IPS-18c (cell line): ENCODE data around the gene M1AP.
A peak's percentile ranks its signal among the peaks of the same experiment; 100 is the strongest.
"Not testable (repeated sequence)": the region's sequence is repeated elsewhere in the genome, so short reads cannot be mapped to it uniquely, and the experiment has no call there.

Experiments
- H3K4me3 ChIP-seq: 2 replicates; pipeline ENCODE4 v1.7.0; 2013; ENCODE audit warnings: low read depth, mild to moderate bottlenecking, low read length, moderate library complexity; ENCODE audit not compliant: insufficient read depth
- H3K9me3 ChIP-seq: one replicate; pipeline ENCODE4 v1.6.1; 2013; ENCODE audit warnings: mild to moderate bottlenecking, low read length, moderate library complexity; ENCODE audit not compliant: control insufficient read depth, insufficient read depth

M1AP gene

GRCh38 chr2:74668087-74668486 lies 20.0 kb upstream of the M1AP start:
- no peaks in the 10 kb centered on the region for H3K9me3 ChIP-seq
- H3K4me3 ChIP-seq: no peak overlapping the region

GRCh38 chr2:74659462-74659861 lies 11.3 kb upstream of the M1AP start:
- no peak overlapping the region for H3K4me3 ChIP-seq
- no peaks in the 10 kb centered on the region for H3K9me3 ChIP-seq

- no peak overlapping the region for H3K4me3 ChIP-seq
- H3K9me3 ChIP-seq: no peaks in the 10 kb centered on the region
These were observed 10.4 kb upstream of the M1AP start for GRCh38 chr2:74658516-74658915.

DNA sequence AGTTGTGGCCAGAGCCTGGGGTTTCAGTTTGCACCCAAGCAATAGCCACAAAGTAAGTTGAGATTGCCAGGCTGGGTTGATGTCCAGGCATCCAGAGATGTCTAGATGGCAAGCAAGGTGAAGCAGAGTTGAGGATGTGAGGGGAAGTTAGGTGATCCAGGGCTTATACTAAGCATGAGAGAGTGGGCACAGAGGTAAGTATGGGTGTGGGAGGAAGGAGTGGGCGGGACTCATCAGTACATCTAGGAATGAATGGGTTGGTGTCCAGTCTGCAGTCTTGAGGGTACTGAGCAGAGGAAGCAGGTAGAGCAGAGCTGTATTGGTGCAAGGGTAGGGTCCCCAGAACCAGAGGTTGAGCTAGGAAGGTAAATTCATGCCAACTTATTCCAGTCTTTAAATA lies 7.4 kb upstream of the M1AP start:
- H3K9me3 ChIP-seq: no peaks in the 10 kb centered on the region
- no peak overlapping the region for H3K4me3 ChIP-seq

GRCh38 chr2:74653985-74654882 lies 6.1 kb upstream of the M1AP start, which contains the start of gene SEMA4F:
Gene SEMA4F, plus strand, starts transcription at chr2:74654247. Its CDS starts 130 bp downstream, at chr2:74654377.
- H3K9me3 ChIP-seq: no peaks in the 10 kb centered on the region
- H3K4me3 ChIP-seq: peak within 1 kb of the TSS; percentile 76

DNA sequence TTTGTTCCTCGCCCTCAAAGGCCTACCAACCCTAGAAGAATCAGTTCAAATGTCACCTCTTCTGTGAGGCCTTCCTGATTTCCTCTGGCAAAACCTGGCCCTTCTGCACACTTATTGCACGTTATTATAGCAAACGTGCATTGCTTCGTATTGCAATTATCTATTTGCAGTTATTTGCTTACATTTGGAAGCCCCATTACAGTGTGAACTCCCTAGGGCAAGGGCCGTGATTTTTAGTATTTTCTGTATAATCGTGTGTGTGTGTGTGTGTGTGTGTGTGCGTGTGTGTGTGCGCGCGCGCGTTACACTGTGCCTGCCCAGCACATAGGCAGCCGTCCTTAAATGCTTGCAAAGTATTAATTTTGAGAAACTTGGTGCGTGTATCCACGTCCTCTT lies 5.5 kb upstream of the M1AP start:
- peak overlapping the region; percentile 76 for H3K4me3 ChIP-seq
- H3K9me3 ChIP-seq: no peaks in the 10 kb centered on the region

DNA sequence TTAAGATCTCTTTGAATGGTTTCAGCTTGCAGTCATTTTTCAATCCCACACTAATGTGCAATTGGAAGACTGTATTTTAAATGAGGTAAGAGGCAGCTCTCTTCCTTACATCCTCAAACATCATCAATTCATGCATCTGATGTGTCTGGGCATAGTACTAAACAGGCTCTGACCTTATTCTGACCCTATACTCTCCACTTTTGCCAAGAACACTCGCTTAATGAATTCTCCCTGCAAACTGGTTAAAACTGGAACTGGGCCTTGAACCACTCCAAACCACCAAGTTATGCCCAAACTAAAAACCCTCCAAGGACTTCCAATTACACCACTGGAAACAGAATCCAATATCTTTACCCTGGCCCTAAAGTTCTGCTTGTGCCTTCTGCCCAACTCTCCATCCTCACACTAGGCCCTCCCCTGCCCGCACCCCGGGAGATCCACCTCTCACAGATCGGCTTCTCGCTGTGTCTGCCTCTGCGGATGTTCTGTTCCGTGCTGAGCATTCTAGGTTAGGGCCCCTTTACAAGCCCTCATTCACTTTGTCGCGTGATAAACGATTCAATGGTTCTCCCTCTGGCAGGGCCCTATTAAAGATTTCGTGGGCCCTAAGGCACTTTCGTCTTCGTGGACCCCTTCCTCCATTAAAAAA lies 1.2 kb downstream of the M1AP start:
- Histone ChIP-seq H3K4me3 (no peak overlapping the region), H3K9me3 (peaks cover 2% of the 10 kb centered on the region)

- peaks cover 2% of the 10 kb centered on the region for H3K9me3 ChIP-seq
- H3K4me3 ChIP-seq: no peak overlapping the region
These were observed 1.9 kb downstream of the M1AP start for GRCh38 chr2:74646201-74646600.

DNA sequence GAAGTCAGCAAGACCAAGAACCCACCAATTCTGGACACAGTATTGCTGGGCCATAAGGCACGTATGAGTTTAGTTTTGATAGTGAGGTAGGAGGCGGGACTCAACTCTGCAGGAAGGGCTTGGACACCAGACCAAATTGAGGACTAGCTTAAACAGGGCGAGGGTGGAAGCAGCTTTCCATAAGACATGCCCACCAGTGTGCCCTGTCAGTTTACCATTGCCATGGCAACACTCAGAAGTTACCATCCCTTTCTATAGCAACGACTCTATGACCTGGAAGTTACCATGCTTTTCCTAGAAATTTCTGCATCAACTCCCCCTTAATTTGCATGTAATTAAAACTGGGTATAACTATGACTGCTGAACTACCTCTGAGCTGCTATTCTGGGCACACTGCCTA lies 2.8 kb downstream of the M1AP start:
- Histone ChIP-seq H3K9me3 (peaks cover 2% of the 10 kb centered on the region), H3K4me3 (no peak overlapping the region)

- no peaks in the 10 kb centered on the region for H3K9me3 ChIP-seq
- H3K4me3 ChIP-seq: no peak overlapping the region
These were observed 8.6 kb downstream of the M1AP start for GRCh38 chr2:74639550-74639949.

- Histone ChIP-seq H3K9me3 (no peaks in the 10 kb centered on the region), H3K4me3 (no peak overlapping the region)
These were observed 15.2 kb downstream of the M1AP start for GRCh38 chr2:74632939-74633312.

- Histone ChIP-seq H3K9me3 (no peaks in the 10 kb centered on the region), H3K4me3 (no peak overlapping the region)
These were observed 15.8 kb downstream of the M1AP start for GRCh38 chr2:74632209-74632938.

- H3K4me3 ChIP-seq, H3K9me3 ChIP-seq: not testable (repeated sequence)
These were observed 17.7 kb downstream of the M1AP start for GRCh38 chr2:74630454-74630853.

GRCh38 chr2:74628538-74629105 lies 19.5 kb downstream of the M1AP start:
- Histone ChIP-seq H3K4me3 (no peak overlapping the region), H3K9me3 (no peaks in the 10 kb centered on the region)

DNA sequence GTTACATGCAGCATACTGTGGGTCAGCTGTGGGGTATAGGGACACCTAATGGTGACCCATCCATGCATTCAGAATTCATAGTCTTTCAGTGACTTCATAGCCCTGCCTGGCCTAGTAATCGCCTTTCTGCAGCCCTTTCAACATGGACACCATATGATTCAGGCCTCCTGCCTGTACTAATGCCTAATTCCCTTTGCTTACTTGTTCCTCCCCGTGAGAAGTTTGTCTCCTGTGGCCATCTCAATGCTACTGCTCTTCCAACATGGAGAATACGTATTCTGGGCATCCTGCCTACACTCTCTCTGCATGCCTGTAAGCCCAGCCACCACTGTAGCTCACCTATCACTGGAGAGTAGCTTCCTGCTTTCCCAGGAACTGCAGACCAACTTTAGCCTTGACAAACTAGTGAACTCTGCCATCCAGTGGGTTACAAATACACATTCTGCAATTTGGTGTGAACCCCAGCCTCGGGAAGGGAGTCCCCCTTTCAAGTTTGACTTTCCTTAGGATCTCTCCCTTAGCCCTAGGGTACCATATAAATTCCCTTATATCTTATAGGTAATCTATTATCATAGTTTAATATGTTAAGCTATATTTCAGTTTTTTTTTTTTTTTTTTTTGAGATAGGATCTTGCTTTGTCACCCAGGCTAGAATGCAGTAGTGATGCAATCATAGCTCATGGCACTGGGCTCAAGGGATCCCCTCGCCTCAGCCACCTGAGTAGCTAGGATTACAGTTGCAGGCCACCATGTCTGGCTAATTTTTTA lies 22.3 kb downstream of the M1AP start:
- Histone ChIP-seq H3K4me3 (no peak overlapping the region), H3K9me3 (no peaks in the 10 kb centered on the region)

- no peak overlapping the region for H3K4me3 ChIP-seq
- H3K9me3 ChIP-seq: no peaks in the 10 kb centered on the region
These were observed 27.5 kb downstream of the M1AP start for GRCh38 chr2:74620671-74621070.
